ENCODE measurements around the gene VENTX.

Gene VENTX

DNA sequence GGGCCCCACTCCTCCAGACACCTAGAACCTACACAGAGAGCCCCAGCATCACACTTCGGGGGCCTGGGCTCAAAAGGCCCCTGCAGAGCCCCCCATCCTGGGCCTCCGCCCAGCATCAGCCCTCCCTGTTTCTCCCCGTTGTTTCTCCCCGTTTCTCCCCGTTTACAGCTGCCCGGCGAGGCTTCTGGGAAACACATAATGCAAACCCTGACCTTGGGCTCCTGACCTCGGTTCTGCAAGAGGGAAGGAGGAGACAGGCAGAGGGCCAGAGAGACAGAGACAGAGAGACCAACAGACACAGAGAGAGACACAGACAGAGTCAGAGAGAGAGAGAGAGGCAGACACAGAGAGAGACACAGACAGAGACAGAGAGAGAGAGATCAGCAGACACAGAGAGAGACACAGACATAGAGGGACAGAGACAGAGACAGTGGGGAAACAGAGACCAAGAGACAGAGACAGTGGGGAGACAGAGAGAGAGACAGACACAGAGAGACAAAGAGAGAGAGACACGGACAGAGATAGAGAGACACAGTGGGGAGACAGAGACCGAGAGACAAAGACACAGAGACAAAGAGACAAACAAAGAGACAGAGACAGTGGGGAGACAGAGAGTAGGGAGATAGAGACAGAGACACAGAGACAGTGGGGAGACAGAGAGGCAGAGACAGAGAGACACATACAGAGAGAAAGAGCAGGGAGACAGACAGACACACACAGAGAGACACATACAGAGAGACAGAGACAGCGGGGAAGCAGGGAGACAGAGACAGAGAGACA, 12.5 kb downstream of the VENTX start:
- Histone ChIP-seq H3K27me3 (peaks cover 0 to 16% (median 4%) of the 10 kb centered on the region in 11 experiments; a peak in 6 of 22 replicates), H3K9me3 (replicated peaks in 1 of 11) (no peaks in the 10 kb centered on the region), H4K20me1 (no peaks in the 10 kb centered on the region; a peak in 1 of 22 replicates)

DNA sequence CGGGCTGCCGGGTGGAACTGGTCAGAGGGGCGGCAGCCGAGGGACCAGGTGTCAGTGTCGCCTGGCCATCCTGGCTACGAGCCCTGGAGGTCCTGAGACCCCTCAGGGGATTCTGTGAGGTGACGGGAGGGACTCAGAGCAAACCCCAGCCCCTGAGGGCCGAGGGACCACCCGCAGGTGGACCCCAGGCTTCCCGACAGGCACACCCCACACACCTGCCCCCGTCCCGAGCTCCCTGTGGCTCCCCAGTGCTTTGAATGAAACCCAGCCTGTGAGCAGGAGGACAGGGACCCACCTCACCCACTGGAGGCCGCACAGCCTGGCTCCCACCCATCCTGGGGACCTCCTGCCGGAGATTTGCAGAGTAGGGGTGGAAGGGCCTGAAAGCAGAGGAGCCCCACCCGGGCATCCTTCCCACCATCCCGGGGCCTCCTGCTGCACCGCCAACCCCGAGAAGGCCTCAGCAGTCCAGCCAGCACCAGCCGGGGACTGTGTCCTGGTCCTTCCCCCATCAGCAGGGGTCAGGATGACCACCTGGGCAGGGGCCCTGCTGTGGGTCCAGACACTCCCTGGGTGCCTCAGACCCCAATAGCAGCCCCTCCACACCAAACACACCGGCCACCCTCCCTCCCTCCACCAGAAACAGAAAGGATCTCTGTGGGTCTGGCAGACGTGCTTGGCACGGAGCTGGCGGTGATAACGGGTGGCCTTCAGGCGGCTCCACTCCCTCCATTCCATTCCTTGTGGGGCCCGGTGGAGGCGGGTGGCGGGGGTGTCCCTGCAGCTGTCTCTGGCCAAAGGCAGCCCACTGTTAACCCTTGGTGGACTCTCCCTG, 13.9 kb downstream of the VENTX start:
- 0 out of 22 replicates have a peak overlapping the region, but pooled peaks of 1 of the 11 experiments have one; percentile 31 for H3K9ac ChIP-seq
- no peak overlapping the region for H3K4me3 ChIP-seq
- H3K27me3 ChIP-seq = peaks cover 0 to 12% (median 4%) of the 10 kb centered on the region in 11 experiments; a peak in 6 of 22 replicates
- peak overlapping the region in 2 of 11 experiments; percentile 20 to 37; a peak in 4 of 22 replicates for H3K4me2 ChIP-seq
- no peaks in the 10 kb centered on the region for H4K20me1 ChIP-seq
- no peaks in the 10 kb centered on the region for H3K9me3 ChIP-seq (replicated peaks in 1 of 11)
- no peak overlapping the region; a peak in 1 of 22 replicates for H3K27ac ChIP-seq
- peaks cover 36 to 62% (median 50%) of the 10 kb centered on the region in 10 experiments for H3K4me1 ChIP-seq
- no peak for TF ChIP-seq Cebpa-rat (IDR thresholded peaks at IDR 0.05)
- H3K36me3 ChIP-seq = no peaks in the 10 kb centered on the region

More for the DNA sequence above, 12.5 kb downstream of the VENTX start:
- H3K4me3 ChIP-seq = no peak overlapping the region
- H3K9ac ChIP-seq = no peak overlapping the region
- H3K36me3 ChIP-seq = no peaks in the 10 kb centered on the region
- H3K4me2 ChIP-seq = 0 out of 22 replicates have a peak overlapping the region, but pooled peaks of 1 of the 11 experiments have one; percentile 5
- peaks cover 35 to 62% (median 50%) of the 10 kb centered on the region in 10 experiments for H3K4me1 ChIP-seq
- no peak for TF ChIP-seq Cebpa-rat (IDR thresholded peaks at IDR 0.05)
- no peak overlapping the region for H3K27ac ChIP-seq

DNA sequence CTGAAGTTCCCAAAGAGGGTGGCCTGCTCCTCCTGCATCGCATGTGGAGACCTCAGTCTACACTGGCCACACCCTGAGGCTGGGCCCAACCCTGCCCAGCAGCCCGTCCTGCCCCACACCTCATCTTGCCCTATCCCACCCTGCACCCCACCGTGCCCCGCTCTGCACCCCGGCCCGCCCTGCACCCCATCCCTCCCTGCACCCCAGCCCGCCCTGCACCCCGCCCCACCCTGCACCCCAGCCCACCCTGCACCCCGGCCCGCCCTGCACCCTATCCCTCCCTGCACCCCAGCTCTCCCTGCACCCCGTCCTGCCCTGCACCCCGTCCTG, 14.5 kb downstream of the VENTX start:
- Histone ChIP-seq H3K9ac (no peak overlapping the region), H3K4me3 (no peak overlapping the region), H3K9me3 (replicated peaks in 1 of 11) (no peaks in the 10 kb centered on the region), H3K27me3 (peaks cover 0 to 12% (median 4%) of the 10 kb centered on the region in 11 experiments; a peak in 6 of 22 replicates), H4K20me1 (no peaks in the 10 kb centered on the region), H3K4me1 (peaks cover 36 to 62% (median 51%) of the 10 kb centered on the region in 10 experiments), H3K4me2 (peak overlapping the region in 2 of 11 experiments; percentile 20 to 37; a peak in 3 of 22 replicates), H3K36me3 (no peaks in the 10 kb centered on the region), H3K27ac (no peak overlapping the region)
- no peak for TF ChIP-seq Cebpa-rat (IDR thresholded peaks at IDR 0.05)

DNA sequence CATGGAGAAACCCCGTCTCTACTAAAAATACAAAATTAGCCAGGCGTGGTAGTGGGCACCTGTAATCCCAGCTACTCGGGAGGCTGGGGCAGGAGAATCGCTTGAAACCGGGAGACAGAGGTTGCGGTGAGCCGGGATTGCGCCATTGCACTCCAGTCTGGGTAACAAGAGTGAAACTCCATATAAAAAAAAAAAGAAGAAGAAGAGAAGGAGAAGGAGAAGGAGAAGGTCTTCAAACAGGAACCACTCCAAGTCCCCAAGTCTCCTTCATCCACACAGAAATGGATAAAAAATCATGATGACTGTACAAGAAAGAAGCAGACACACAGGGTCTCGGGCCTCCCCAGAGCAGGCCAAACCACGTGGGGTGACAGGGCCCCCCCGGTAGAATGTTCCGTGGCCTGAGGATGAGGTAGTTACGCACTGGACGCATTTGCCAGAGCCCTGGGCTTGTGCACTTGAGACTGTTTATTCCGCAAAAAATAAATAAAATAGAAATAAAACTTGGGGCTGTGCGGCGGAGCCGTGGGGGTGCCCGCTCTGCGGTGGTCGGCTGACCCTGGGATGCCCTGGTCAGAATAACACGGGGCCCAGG, 15.8 kb downstream of the VENTX start:
- Histone ChIP-seq H3K4me2 (peak overlapping the region in 8 of 11 experiments; percentile 25 to 100 (median 62); a peak in 15 of 22 replicates), H3K4me1 (peaks cover 43 to 69% (median 58%) of the 10 kb centered on the region in 10 experiments), H4K20me1 (peaks cover 0 to 7% (median 0%) of the 10 kb centered on the region in 11 experiments; a peak in 3 of 22 replicates)

DNA sequence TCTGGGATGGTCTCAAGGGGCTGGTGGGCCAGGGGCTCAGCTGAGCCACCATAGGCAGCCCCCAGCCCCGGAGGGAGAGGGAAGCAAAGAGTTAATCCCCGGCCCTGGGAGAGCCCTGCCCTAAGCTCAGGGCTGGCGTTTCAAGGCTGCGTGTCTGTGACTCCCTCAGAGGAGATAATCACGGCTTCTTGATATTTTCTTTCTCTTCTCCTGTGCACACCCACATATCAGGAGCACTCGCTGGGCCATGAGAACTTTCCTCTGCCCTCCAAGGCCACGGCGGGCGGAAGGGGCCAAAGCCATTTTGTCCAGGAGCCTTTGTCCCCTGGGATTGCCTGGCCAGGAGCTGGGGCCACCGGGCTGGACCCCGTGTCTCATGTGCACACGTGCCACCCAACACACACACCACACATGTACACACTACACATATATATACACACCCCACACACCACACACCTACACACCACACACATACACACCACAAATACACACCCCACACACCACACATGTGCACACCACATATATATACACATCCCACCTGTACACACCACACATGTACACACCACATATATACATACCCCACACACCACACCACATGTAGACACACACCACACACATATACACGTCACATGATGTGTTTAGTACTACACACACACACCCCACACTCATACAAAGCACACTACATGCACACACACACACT, 16.9 kb downstream of the VENTX start:
- Histone ChIP-seq H3K4me3 (no peak overlapping the region), H3K9me3 (replicated peaks in 1 of 11) (no peaks in the 10 kb centered on the region), H4K20me1 (peaks cover 0 to 11% (median 0%) of the 10 kb centered on the region in 11 experiments; a peak in 3 of 22 replicates), H3K27me3 (peaks cover 0 to 11% (median 4%) of the 10 kb centered on the region in 11 experiments; a peak in 7 of 22 replicates), H3K4me1 (peaks cover 50 to 78% (median 66%) of the 10 kb centered on the region in 10 experiments), H3K27ac (peak overlapping the region in 10 of 11 experiments; percentile 3 to 100 (median 57); a peak in 18 of 22 replicates), H3K36me3 (no peaks in the 10 kb centered on the region), H3K9ac (peak overlapping the region; percentile 3 to 54 (median 42); a peak in 16 of 22 replicates), H3K4me2 (peak overlapping the region; percentile 16 to 100 (median 93))
- no peak for TF ChIP-seq Cebpa-rat (IDR thresholded peaks at IDR 0.05)

More for the DNA sequence above, 15.8 kb downstream of the VENTX start:
- TF ChIP-seq Cebpa-rat (IDR thresholded peaks at IDR 0.05) = peak in 3 of 11 experiments; percentile 18 to 36 (median 34); a peak in 3 of 22 replicates
- Histone ChIP-seq H3K4me3 (no peak overlapping the region), H3K36me3 (no peaks in the 10 kb centered on the region), H3K9me3 (replicated peaks in 1 of 11) (no peaks in the 10 kb centered on the region), H3K27ac (peak overlapping the region in 5 of 11 experiments; percentile 20 to 100 (median 61); a peak in 6 of 22 replicates), H3K9ac (peak overlapping the region in 3 of 11 experiments; percentile 23 to 53 (median 47); a peak in 3 of 22 replicates), H3K27me3 (peaks cover 0 to 12% (median 4%) of the 10 kb centered on the region in 11 experiments; a peak in 6 of 22 replicates)

DNA sequence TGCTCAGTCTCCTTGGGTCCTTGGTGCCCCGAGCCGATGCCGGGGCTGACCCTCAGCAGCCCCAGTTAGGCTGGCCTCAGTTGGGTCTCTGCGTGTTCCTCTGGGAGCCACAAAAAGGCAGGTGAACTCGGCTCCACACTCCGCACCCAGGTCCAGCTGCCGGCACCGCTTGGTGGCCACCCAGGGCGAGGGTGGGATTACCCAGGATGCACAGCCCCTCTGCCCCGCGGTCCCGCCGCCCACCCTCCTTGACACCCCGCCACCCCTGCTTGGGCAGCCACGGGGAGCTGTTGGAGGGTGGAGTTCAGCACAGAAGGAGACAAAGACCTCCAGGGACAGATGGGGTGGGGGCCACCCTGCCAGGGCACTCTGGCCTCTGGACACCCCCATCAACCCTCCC, 17.7 kb downstream of the VENTX start:
- Histone ChIP-seq H3K27ac (peak overlapping the region in 6 of 11 experiments; percentile 7 to 100 (median 61); a peak in 10 of 22 replicates), H3K27me3 (peaks cover 0 to 7% (median 2%) of the 10 kb centered on the region in 11 experiments; a peak in 6 of 22 replicates), H3K4me2 (peak overlapping the region in 10 of 11 experiments; percentile 18 to 100 (median 98); a peak in 15 of 22 replicates), H3K4me1 (peaks cover 58 to 86% (median 74%) of the 10 kb centered on the region in 10 experiments), H3K9ac (0 out of 22 replicates have a peak overlapping the region, but pooled peaks of 2 of the 11 experiments have one; percentile 3 to 32), H3K4me3 (no peak overlapping the region), H3K9me3 (replicated peaks in 1 of 11) (no peaks in the 10 kb centered on the region), H4K20me1 (peaks cover 0 to 16% (median 0%) of the 10 kb centered on the region in 11 experiments; a peak in 4 of 22 replicates), H3K36me3 (no peaks in the 10 kb centered on the region)
- no peak for TF ChIP-seq Cebpa-rat (IDR thresholded peaks at IDR 0.05)

DNA sequence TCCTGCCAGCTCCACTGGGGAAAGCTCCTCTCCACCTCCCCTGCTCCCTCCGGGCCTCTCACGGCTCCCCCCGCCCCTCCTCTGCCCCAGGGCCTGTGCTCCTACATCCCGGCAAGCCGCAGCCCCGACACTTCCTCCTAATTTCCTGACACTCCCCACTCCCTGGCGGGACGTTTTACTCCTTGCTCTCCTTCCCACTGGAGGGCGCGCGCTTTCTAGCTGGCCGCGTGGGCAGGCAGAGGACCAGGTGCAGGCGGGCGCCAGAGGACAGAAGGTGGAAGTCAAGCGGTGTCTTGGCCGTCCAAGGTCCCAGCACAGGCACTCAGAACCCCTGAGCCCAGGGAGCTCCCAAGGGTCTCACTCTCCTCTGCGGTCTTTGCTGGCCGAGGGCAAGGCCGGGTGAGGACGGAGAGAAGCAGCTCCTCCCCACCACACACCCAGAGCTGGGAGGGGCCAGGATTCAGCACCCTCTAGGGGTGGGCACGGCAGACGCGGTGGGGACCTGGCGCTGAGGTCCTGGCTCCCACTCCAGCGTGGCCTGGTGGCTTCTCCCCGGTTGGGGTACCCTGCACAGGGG, 19.9 kb downstream of the VENTX start:
- peak overlapping the region; percentile 79 to 95 (median 86) for H3K9ac ChIP-seq
- H3K4me2 ChIP-seq = peak overlapping the region; percentile 86 to 100 (median 99)
- H3K36me3 ChIP-seq = no peaks in the 10 kb centered on the region
- H3K27ac ChIP-seq = peak overlapping the region; percentile 91 to 100 (median 97)
- TF ChIP-seq Cebpa-rat (IDR thresholded peaks at IDR 0.05) = no peak
- H4K20me1 ChIP-seq = peaks cover 0 to 16% (median 0%) of the 10 kb centered on the region in 11 experiments; a peak in 4 of 22 replicates
- H3K4me3 ChIP-seq = peak overlapping the region; percentile 19 to 75 (median 48); a peak in 19 of 20 replicates
- H3K9me3 ChIP-seq (replicated peaks in 1 of 11) = no peaks in the 10 kb centered on the region
- peaks cover 0 to 7% (median 0%) of the 10 kb centered on the region in 11 experiments; a peak in 9 of 22 replicates for H3K27me3 ChIP-seq
- peaks cover 75 to 93% (median 90%) of the 10 kb centered on the region in 10 experiments for H3K4me1 ChIP-seq
